ENCODE data around the gene SRRM2.

Gene SRRM2

GRCh38 chr16:2798723-2799204, 46.3 kb downstream of the SRRM2 start:
- no peak for DNase-seq (ENCODE audit: low read depth)

- no peak for DNase-seq (ENCODE audit: low read depth)
Observed at GRCh38 chr16:2799205-2799858, 46.9 kb downstream of the SRRM2 start.

- no peak for DNase-seq (ENCODE audit: low read depth)
Observed at GRCh38 chr16:2799859-2800226, 47.4 kb downstream of the SRRM2 start.

- DNase-seq (ENCODE audit: low read depth) = no peak
Observed at GRCh38 chr16:2803545-2804195, 51.2 kb downstream of the SRRM2 start.

- DNase-seq (ENCODE audit: low read depth) = no peak
Observed at GRCh38 chr16:2804728-2805127, 52.3 kb downstream of the SRRM2 start.

- no peak for DNase-seq (ENCODE audit: low read depth)
Observed at GRCh38 chr16:2806286-2806685, 53.8 kb downstream of the SRRM2 start.

- DNase-seq (ENCODE audit: low read depth) = no peak
Observed at GRCh38 chr16:2808181-2808580, 55.7 kb downstream of the SRRM2 start.

GRCh38 chr16:2809149-2809760, 56.8 kb downstream of the SRRM2 start:
- no peak for DNase-seq (ENCODE audit: low read depth)

- no peak for DNase-seq (ENCODE audit: low read depth)
Observed at GRCh38 chr16:2810651-2811050, 58.2 kb downstream of the SRRM2 start.

- no peak for DNase-seq (ENCODE audit: low read depth)
Observed at GRCh38 chr16:2811703-2812471, 59.4 kb downstream of the SRRM2 start.

GRCh38 chr16:2813771-2814221, 61.4 kb downstream of the SRRM2 start:
- no peak for DNase-seq (ENCODE audit: low read depth)

GRCh38 chr16:2814551-2815298, 62.3 kb downstream of the SRRM2 start:
- no peak for DNase-seq (ENCODE audit: low read depth)

- no peak for DNase-seq (ENCODE audit: low read depth)
Observed at GRCh38 chr16:2815299-2815771, 62.9 kb downstream of the SRRM2 start.

- no peak for DNase-seq (ENCODE audit: low read depth)
Observed at GRCh38 chr16:2816751-2817339, 64.4 kb downstream of the SRRM2 start, which contains the start of gene PRSS21. PRSS21 (plus strand) TSS chr16:2817237; CDS start chr16:2817269, 32 bp downstream.

GRCh38 chr16:2817340-2818271, 65.2 kb downstream of the SRRM2 start:
- no peak for DNase-seq (ENCODE audit: low read depth)

GRCh38 chr16:2818272-2818876, 65.9 kb downstream of the SRRM2 start:
- no peak for DNase-seq (ENCODE audit: low read depth)

GRCh38 chr16:2819179-2819938, 66.9 kb downstream of the SRRM2 start:
- DNase-seq (ENCODE audit: low read depth) = no peak

GRCh38 chr16:2819939-2820835, 67.7 kb downstream of the SRRM2 start:
- DNase-seq (ENCODE audit: low read depth) = no peak

Data from stimulated activated CD8-positive, alpha-beta memory T cell treated with anti-CD3 and anti-CD28 coated beads, Interleukin-15, amount 100 ng/mL, for 1 hour (primary cell).